HEK293 (cell line): Measurements from ENCODE around the gene RNF115.
A peak's percentile ranks its signal among the peaks of the same experiment; 100 is the strongest.

Experiments
- CTCF ChIA-PET: fragments of 350-600 bp; formaldehyde crosslinking; extraction: SDS; loops from one replicate; lab custom pipeline; 2021; ENCODE audit warnings: antibody characterized with exemption; lab: Yijun Ruan, JAX
- POLR2A ChIA-PET: fragments of 300-600 bp; formaldehyde crosslinking; extraction: SDS; loops from one replicate; lab custom pipeline; 2020; ENCODE audit warnings: antibody characterized with exemption, inconsistent platforms; lab: Yijun Ruan, JAX
- H3K27ac ChIP-seq: fragments of 200-500 bp; sonication (Bioruptor generic); 2 replicates; pipeline ENCODE4 v1.5.1; 2014; ENCODE audit warnings: low read depth, low read length, control low read depth, inconsistent platforms; ENCODE audit errors: extremely low read depth
- H3K36me3 ChIP-seq, 2 experiments: fragments of 200-500 bp in 1 of 2; sonication (Bioruptor generic) in 1 of 2; 1 replicate in 1 of 2; 2 replicates in 1 of 2; pipeline ENCODE4 v1.5.1; 2014 to 2017; ENCODE audit warnings: inconsistent platforms in 2 of 2, low read length in 2 of 2; ENCODE audit not compliant: control insufficient read depth in 2 of 2, insufficient read depth in 1 of 2
- H3K4me1 ChIP-seq: fragments of 200-500 bp; sonication (Bioruptor generic); 2 replicates; pipeline ENCODE4 v1.5.1; 2014; ENCODE audit warnings: mild to moderate bottlenecking, low read length, inconsistent platforms; ENCODE audit not compliant: control insufficient read depth, insufficient read depth
- H3K4me3 ChIP-seq: 2 replicates; pipeline ENCODE4 v1.5.1; 2011; ENCODE audit warnings: low read depth, mild to moderate bottlenecking, control low read depth, low read length, moderate library complexity
- H3K9me3 ChIP-seq: fragments of 200-500 bp; sonication (Bioruptor generic); 2 replicates; pipeline ENCODE4 v1.5.1; 2014; ENCODE audit warnings: low read depth, low read length, inconsistent platforms; ENCODE audit not compliant: control insufficient read depth, insufficient read depth
- GFI1B ChIP-seq: fragments of 450-650 bp; formaldehyde crosslinking; IDR thresholded peaks from 2 replicates; pipeline ENCODE4 v1.5.1; 2016; ENCODE audit warnings: missing biosample characterization, missing genetic modification characterization
- GLI4 ChIP-seq: fragments of 450-650 bp; formaldehyde crosslinking; IDR thresholded peaks from 2 replicates; pipeline ENCODE4 v1.5.1; 2016; ENCODE audit warnings: missing biosample characterization, missing genetic modification characterization
- KLF9 ChIP-seq: fragments of 450-650 bp; formaldehyde crosslinking; IDR thresholded peaks from 2 replicates; pipeline ENCODE4 v1.5.1; 2016; ENCODE audit warnings: missing biosample characterization, missing genetic modification characterization, low read depth
- PRDM1 ChIP-seq: fragments of 450-650 bp; formaldehyde crosslinking; IDR thresholded peaks from 2 replicates; pipeline ENCODE4; 2016; ENCODE audit warnings: missing biosample characterization, missing genetic modification characterization
- ZBTB20 ChIP-seq: fragments of 450-650 bp; formaldehyde crosslinking; IDR thresholded peaks from 2 replicates; pipeline ENCODE4 v1.5.1; 2016; ENCODE audit warnings: missing biosample characterization, missing genetic modification characterization
- ZFHX2 ChIP-seq: fragments of 450-650 bp; formaldehyde crosslinking; conservative IDR thresholded peaks from 2 replicates; pipeline ENCODE4 v1.5.1; 2016; ENCODE audit warnings: missing biosample characterization, missing genetic modification characterization
- ZIC2 ChIP-seq: fragments of 450-650 bp; formaldehyde crosslinking; IDR thresholded peaks from 2 replicates; pipeline ENCODE4 v1.5.1; 2016; ENCODE audit warnings: missing biosample characterization, missing genetic modification characterization
- ZNF10 ChIP-seq: fragments of 450-650 bp; formaldehyde crosslinking; IDR thresholded peaks from 2 replicates; pipeline ENCODE4 v1.5.1; 2017; ENCODE audit warnings: missing biosample characterization, missing genetic modification characterization
- ZNF112 ChIP-seq: fragments of 450-650 bp; formaldehyde crosslinking; IDR thresholded peaks from 2 replicates; pipeline ENCODE4 v1.5.0; 2017; ENCODE audit warnings: missing biosample characterization, missing genetic modification characterization
- ZNF24 ChIP-seq: fragments of 450-650 bp; formaldehyde crosslinking; IDR thresholded peaks from 2 replicates; pipeline ENCODE4 v1.5.1; 2016; ENCODE audit warnings: missing biosample characterization, missing genetic modification characterization
- ZNF311 ChIP-seq: fragments of 450-650 bp; formaldehyde crosslinking; IDR thresholded peaks from 2 replicates; pipeline ENCODE4 v1.5.1; 2017; ENCODE audit warnings: missing biosample characterization, missing genetic modification characterization, borderline replicate concordance
- ZNF335 ChIP-seq: fragments of 450-650 bp; formaldehyde crosslinking; conservative IDR thresholded peaks from 2 replicates; pipeline ENCODE4 v1.5.1; 2016; ENCODE audit warnings: missing biosample characterization, missing genetic modification characterization
- ZNF561 ChIP-seq: fragments of 450-650 bp; IDR thresholded peaks from 2 replicates; pipeline ENCODE4 v1.5.1; 2018; ENCODE audit warnings: missing biosample characterization, missing genetic modification characterization, borderline replicate concordance
- ZNF660 ChIP-seq: fragments of 450-650 bp; IDR thresholded peaks from 2 replicates; pipeline ENCODE4 v1.5.1; 2018; ENCODE audit warnings: missing biosample characterization, mild to moderate bottlenecking, missing genetic modification characterization
- ZNF664 ChIP-seq: fragments of 450-650 bp; formaldehyde crosslinking; IDR thresholded peaks from 2 replicates; pipeline ENCODE4 v1.5.1; 2016; ENCODE audit warnings: missing biosample characterization, missing genetic modification characterization
- ZSCAN30 ChIP-seq: fragments of 450-650 bp; IDR thresholded peaks from 2 replicates; pipeline ENCODE4 v1.5.1; 2018; ENCODE audit warnings: missing biosample characterization, mild to moderate bottlenecking, missing genetic modification characterization, moderate library complexity
- TF ChIP-seq, protein P1 (sequence below): fragments of 450-650 bp; formaldehyde crosslinking; IDR thresholded peaks from 2 replicates; pipeline ENCODE4 v1.5.1; 2017; ENCODE audit warnings: missing biosample characterization, missing genetic modification characterization
- TF ChIP-seq, protein P2 (sequence below): fragments of 450-650 bp; formaldehyde crosslinking; IDR thresholded peaks from 2 replicates; pipeline ENCODE4 v1.5.1; 2017; ENCODE audit warnings: missing biosample characterization, missing genetic modification characterization
- TF ChIP-seq, protein P3 (sequence below): fragments of 450-650 bp; formaldehyde crosslinking; IDR thresholded peaks from 2 replicates; pipeline ENCODE4; 2016; ENCODE audit warnings: missing biosample characterization, missing genetic modification characterization
- TF ChIP-seq, protein P4 (sequence below): fragments of 450-650 bp; formaldehyde crosslinking; IDR thresholded peaks from 2 replicates; pipeline ENCODE4 v1.5.1; 2016; ENCODE audit warnings: missing biosample characterization, missing genetic modification characterization

The RNF115 gene

DNA sequence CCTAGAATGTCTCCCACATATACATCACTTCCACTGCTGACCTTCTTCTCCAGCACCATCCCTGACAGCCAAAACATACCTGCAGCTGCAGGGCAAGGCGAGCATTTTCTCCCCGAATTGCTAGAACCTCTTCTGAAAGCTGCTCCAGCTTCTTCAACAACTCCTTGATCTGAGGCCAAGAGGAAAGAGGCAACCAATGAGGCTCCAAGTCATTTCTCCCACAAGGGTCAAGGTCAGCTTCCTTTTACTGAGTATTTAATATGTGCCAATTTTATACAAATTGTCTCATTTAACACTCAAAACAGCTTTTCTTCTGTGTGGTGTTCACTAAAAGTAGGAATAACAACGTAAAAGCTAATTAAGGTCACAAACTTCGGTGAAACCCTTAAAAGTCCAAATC is 44.3 kb upstream of the RNF115 start:
- Histone ChIP-seq H3K4me3 (no peak overlapping the region), H3K27ac (no peak overlapping the region), H3K4me1 (no peaks in the 10 kb centered on the region), H3K9me3 (no peaks in the 10 kb centered on the region), H3K36me3 (no peaks in the 10 kb centered on the region)
- POLR2A ChIA-PET, result interaction anchor here (2.5 kb wide), 1 partner anchor 9 kb away, joined by 9 read pairs; the partner anchor contains the start of gene PIAS3
- CTCF ChIA-PET, result interaction anchor here (0.6 kb wide), 2 partner anchors 15 to 142 kb away, joined by 3 read pairs; no protein-coding TSS in a partner anchor
- TF ChIP-seq, protein P1, sequence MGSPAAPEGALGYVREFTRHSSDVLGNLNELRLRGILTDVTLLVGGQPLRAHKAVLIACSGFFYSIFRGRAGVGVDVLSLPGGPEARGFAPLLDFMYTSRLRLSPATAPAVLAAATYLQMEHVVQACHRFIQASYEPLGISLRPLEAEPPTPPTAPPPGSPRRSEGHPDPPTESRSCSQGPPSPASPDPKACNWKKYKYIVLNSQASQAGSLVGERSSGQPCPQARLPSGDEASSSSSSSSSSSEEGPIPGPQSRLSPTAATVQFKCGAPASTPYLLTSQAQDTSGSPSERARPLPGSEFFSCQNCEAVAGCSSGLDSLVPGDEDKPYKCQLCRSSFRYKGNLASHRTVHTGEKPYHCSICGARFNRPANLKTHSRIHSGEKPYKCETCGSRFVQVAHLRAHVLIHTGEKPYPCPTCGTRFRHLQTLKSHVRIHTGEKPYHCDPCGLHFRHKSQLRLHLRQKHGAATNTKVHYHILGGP (tag by site-specific recombination), result peak; percentile 72
- TF ChIP-seq GFI1B (tag by site-specific recombination) (no peak), ZNF664 (0 out of 2 replicates have a peak, but pooled peaks have one; percentile 26)

DNA sequence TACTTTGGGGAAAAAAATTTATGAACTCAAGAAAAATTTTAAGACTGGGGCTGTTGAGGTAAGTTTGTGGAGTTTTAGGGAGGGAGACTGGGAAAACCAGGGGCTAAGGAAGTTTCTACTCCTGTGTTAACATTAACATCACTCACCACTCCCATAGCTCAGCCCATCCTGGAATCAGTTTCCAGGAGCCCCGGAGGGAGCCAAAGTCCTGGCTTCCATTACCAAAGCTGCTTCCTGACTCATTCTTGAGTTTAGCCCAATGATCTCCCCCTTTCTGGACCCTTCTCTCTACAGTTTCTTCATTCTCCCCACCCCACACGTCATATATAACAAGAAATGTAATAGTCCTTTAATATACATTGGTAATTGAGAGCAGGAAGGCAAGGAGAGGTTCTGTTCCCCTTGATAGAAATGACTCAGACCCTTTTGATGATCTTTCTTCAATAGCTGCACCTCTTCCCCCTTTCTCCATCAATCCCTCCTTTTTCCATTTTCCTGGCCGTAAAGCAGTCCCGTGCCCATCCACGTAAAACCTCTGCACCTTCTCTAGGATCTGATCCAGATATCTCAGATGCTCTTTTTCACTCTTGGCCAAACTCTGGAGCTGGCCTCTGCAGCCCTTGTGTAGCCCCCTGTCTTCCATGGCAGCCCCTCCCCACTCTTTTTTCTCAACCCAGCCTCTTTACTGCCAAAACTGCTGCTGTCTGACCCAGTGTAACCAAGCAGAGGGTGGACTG is 39.6 kb upstream of the RNF115 start:
- no peaks in the 10 kb centered on the region for H3K36me3 ChIP-seq
- TF ChIP-seq ZBTB20 (no peak), ZNF10 (tag by site-specific recombination) (no peak), ZNF112 (tag by site-specific recombination) (no peak)
- TF ChIP-seq, protein P2, sequence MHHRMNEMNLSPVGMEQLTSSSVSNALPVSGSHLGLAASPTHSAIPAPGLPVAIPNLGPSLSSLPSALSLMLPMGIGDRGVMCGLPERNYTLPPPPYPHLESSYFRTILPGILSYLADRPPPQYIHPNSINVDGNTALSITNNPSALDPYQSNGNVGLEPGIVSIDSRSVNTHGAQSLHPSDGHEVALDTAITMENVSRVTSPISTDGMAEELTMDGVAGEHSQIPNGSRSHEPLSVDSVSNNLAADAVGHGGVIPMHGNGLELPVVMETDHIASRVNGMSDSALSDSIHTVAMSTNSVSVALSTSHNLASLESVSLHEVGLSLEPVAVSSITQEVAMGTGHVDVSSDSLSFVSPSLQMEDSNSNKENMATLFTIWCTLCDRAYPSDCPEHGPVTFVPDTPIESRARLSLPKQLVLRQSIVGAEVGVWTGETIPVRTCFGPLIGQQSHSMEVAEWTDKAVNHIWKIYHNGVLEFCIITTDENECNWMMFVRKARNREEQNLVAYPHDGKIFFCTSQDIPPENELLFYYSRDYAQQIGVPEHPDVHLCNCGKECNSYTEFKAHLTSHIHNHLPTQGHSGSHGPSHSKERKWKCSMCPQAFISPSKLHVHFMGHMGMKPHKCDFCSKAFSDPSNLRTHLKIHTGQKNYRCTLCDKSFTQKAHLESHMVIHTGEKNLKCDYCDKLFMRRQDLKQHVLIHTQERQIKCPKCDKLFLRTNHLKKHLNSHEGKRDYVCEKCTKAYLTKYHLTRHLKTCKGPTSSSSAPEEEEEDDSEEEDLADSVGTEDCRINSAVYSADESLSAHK (tag by site-specific recombination), result peak; percentile 95
- H3K9me3 ChIP-seq, result no peaks in the 10 kb centered on the region
- POLR2A ChIA-PET, result interaction anchor here (1.1 kb wide), 1 partner anchor 39 kb away, joined by 3 read pairs; the partner anchor contains the start of genes POLR3C and RNF115
- H3K4me3 ChIP-seq, result no peak overlapping the region
- H3K27ac ChIP-seq, result no peak overlapping the region
- H3K4me1 ChIP-seq, result no peaks in the 10 kb centered on the region
- CTCF ChIA-PET, result interaction anchor here (9.6 kb wide), 1 partner anchor 17 kb away, joined by 190 read pairs; the partner anchor contains the start of gene NUDT17

DNA sequence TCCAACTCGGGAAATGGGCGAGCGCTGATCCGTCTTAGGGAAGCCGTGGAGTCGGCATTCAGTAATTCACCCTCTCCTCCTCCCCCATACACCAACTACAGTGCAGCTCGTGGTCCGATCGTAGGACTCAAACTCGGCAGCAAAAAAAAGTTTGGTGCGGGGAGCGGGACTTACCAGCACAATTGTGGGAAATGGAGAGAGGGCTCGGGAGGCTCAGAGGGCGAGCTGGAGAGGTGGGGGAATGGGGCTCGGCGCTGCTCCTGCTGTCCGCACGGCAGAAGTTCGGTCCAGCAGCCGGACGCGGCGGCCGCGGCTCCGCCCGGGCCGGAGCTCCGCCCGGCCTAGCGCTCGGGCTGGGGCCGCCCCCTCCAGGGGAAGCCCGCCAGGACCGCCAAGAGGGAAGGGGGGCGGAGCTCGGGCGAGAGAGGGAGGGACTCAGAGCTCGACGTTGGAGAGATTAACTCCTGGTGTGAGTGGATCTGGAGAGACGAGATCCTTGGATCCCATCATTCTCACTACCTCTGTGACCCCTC is 35.7 kb upstream of the RNF115 start:
- Histone ChIP-seq H3K4me3 (peak overlapping the region; percentile 68), H3K36me3 (peaks cover 4 to 26% of the 10 kb centered on the region in 2 experiments), H3K4me1 (no peaks in the 10 kb centered on the region), H3K9me3 (no peaks in the 10 kb centered on the region), H3K27ac (peak overlapping the region; percentile 65; the same call in 1 of the 2 replicates)
- ChIA-PET POLR2A (interaction anchor here (0.6 to 4.6 kb wide), 25 partner anchors 9 to 579 kb away, joined by 3 to 127 read pairs (median 5); partner anchors contain the start of genes ANKRD34A, ANKRD35, LIX1L and NUDT17), CTCF (interaction anchor here (0.9 to 9.6 kb wide), 11 partner anchors 10 to 172 kb away, joined by 3 to 190 read pairs (median 4); partner anchors contain the start of genes ANKRD35, ITGA10 and NUDT17)
- 0 out of 2 replicates have a peak, but pooled peaks have one; percentile 8 for TF ChIP-seq ZFHX2 (tag by site-specific recombination)
- TF ChIP-seq KLF9 (tag by site-specific recombination), result 0 out of 2 replicates have a peak, but pooled peaks have one; percentile 4
- no peak for TF ChIP-seq ZIC2 (tag by site-specific recombination)
- TF ChIP-seq ZNF24 (tag by site-specific recombination), result peak; percentile 65
- TF ChIP-seq ZNF660, result peak; percentile 42; the same call in 1 of the 2 replicates
- TF ChIP-seq ZSCAN30 (tag by site-specific recombination), result peak; percentile 69
- TF ChIP-seq, protein P3, sequence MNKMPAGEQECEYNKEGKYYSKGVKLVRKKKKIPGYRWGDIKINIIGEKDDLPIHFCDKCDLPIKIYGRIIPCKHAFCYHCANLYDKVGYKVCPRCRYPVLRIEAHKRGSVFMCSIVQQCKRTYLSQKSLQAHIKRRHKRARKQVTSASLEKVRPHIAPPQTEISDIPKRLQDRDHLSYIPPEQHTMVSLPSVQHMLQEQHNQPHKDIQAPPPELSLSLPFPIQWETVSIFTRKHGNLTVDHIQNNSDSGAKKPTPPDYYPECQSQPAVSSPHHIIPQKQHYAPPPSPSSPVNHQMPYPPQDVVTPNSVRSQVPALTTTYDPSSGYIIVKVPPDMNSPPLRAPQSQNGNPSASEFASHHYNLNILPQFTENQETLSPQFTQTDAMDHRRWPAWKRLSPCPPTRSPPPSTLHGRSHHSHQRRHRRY (tag by site-specific recombination), result no peak
- 0 out of 2 replicates have a peak, but pooled peaks have one; percentile 6 for TF ChIP-seq PRDM1 (tag by site-specific recombination)
- no peak for TF ChIP-seq ZNF311 (tag by site-specific recombination)
- 0 out of 2 replicates have a peak, but pooled peaks have one; percentile 77 for TF ChIP-seq GLI4
- peak; percentile 74; the same call in 1 of the 2 replicates for TF ChIP-seq ZNF561 (tag by site-specific recombination)
- peak; percentile 75 for TF ChIP-seq ZNF335 (tag by site-specific recombination)
- TF ChIP-seq, protein P4, sequence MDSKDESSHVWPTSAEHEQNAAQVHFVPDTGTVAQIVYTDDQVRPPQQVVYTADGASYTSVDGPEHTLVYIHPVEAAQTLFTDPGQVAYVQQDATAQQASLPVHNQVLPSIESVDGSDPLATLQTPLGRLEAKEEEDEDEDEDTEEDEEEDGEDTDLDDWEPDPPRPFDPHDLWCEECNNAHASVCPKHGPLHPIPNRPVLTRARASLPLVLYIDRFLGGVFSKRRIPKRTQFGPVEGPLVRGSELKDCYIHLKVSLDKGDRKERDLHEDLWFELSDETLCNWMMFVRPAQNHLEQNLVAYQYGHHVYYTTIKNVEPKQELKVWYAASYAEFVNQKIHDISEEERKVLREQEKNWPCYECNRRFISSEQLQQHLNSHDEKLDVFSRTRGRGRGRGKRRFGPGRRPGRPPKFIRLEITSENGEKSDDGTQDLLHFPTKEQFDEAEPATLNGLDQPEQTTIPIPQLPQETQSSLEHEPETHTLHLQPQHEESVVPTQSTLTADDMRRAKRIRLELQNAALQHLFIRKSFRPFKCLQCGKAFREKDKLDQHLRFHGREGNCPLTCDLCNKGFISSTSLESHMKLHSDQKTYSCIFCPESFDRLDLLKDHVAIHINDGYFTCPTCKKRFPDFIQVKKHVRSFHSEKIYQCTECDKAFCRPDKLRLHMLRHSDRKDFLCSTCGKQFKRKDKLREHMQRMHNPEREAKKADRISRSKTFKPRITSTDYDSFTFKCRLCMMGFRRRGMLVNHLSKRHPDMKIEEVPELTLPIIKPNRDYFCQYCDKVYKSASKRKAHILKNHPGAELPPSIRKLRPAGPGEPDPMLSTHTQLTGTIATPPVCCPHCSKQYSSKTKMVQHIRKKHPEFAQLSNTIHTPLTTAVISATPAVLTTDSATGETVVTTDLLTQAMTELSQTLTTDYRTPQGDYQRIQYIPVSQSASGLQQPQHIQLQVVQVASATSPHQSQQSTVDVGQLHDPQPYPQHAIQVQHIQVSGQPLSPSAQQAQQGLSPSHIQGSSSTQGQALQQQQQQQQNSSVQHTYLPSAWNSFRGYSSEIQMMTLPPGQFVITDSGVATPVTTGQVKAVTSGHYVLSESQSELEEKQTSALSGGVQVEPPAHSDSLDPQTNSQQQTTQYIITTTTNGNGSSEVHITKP (tag by site-specific recombination), result 0 out of 2 replicates have a peak, but pooled peaks have one; percentile 18
